ELF-1 (cell line): ENCODE data around the gene SPINK13.
"Not testable (repeated sequence)": the region's sequence is repeated elsewhere in the genome, so short reads cannot be mapped to it uniquely, and the experiment has no call there.

Source experiments
- DNase-seq: peaks from one replicate; pipeline ENCODE4 v3.0.0-alpha.2; 2016; ENCODE audit warnings: low read depth, low spot score

Gene SPINK13, protein sequence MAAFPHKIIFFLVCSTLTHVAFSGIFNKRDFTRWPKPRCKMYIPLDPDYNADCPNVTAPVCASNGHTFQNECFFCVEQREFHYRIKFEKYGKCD

DNA sequence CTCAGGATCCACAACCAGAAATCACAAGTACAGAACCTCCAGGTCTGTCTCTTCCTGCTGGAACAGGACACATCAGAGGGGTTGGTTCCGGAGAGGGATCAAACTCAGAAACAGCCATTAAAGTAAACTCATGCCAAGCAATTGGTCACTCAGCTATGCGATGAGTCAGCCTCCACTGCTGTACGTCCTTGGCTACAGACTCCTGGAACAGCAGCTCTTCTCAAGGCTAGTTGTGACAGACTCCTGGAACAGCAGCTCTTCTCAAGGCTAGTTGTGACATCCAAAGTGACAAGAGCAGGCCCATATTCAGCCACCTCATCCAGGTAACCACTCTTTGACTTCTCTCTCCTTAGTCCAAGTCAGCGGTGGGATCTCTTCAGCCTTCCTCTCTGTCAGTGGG, at the start of gene SPINK13:
Gene SPINK13, plus strand, starts transcription at position 229 of the 400 bp plus-strand sequence. CDS start 1,279 bp downstream, outside the sequence.
- DNase-seq, result peak; percentile 14

DNA sequence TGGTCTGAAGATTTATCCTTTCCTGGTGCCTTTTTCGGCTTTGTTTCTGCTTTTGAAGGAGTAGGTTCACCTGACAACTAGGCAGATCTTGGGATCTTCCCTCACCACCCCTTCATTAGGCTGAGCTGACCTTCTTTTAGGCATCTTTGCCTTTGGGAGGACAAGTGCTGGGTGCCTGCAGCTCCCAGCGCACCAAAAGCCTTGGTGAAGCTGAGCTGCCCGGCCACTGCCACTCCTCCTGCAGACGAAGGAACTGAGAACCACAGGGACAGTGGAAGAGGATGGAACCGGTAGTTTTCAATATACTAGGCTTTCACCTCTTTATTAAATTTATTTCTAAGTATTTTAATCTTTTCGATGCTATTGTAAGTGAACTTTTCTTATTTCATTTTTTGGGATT, 47.1 kb upstream of the SPINK13 start:
- no peak for DNase-seq

DNA sequence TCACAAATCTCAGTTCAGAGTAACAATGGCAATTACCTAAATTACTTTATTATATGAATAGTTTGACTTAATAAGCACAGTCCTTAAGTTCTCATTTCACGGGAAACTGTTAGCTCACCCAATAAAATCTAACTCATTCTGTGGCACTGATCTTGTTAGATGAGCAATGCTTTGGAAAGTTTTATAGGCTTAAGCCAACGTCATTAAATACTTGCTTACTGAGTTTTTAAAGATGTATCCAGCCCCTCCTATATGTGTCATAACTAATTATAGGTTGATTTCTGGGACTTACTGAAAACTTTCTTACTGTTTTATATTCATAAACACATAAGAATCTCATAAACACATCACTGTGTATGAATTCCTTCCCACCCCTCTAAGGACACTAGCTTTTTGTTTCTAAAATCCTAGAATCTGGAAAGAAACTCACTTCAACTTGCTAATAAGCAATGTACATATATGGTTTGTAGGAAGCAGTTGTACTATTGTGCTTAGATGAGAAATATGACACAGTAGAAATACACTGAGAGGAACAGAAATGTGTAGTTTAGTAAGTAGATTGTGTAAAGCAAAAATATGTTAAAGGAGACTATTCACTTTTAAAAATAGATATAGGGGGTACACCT, 44.4 kb upstream of the SPINK13 start:
- DNase-seq, result no peak

DNA sequence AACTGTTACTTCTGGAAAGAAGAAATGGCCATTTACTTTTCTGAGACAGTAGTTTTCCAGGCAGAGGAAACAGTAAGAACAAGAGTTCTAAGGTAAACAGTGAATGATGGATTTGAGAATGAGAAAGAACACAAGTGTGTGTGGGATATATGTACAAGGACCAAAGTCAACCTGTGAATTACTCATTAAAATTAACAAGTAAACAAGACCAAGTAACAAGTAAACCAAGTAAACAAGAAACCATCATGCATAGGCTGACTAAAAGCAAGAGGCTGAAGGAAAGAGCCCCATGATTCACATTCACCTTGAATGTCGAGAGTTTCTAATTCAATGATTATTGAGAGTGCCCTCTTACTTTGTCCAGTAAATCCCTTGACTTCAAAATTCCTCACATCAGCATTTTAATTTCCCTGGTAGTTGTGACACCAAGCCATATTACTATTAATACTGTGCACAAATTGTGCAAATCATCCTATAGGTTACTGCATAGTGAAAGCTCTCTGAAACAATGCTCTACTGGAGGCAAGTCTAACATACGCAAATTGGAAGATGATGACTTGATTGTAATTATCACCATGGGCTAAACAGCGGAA, 40.1 kb upstream of the SPINK13 start:
- DNase-seq, result no peak

DNA sequence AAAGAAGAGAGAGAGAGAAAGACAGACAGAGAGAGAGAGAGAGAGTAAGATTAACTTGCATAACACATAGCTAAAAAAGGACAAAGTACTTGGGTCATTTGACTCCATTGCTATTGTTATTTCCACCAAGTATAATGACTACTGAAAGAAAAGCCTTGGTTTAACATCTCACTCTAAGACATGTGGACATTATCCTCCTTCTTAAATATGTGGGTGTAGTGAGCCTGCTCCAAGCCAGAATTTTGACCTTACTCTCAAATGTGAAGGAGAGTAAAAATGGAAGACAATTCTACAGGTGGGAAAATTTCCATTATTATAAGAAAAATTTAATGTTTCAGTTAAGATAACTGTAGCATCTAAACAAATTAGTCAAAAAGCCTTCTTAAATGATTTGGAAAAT, 38.8 kb upstream of the SPINK13 start:
- DNase-seq, result no peak

DNA sequence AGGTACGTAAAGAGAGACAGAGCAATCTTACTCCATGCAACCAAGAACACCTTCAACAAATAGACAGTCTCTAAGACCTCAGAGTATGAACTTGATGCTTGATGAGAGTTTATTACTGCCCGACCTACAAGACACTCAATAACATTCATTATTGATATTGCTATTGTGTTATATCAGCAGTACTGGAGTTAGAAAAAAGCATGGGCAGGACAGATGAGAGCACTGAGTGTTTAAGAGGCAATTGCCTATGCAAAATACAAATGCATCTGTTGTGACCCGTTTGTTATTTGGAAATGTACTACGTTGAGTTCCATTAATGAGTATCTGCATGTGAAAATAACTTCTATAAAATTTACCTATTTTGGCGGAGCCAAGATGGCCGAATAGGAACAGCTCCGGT, 38.4 kb upstream of the SPINK13 start:
- peak; percentile 2 for DNase-seq

DNA sequence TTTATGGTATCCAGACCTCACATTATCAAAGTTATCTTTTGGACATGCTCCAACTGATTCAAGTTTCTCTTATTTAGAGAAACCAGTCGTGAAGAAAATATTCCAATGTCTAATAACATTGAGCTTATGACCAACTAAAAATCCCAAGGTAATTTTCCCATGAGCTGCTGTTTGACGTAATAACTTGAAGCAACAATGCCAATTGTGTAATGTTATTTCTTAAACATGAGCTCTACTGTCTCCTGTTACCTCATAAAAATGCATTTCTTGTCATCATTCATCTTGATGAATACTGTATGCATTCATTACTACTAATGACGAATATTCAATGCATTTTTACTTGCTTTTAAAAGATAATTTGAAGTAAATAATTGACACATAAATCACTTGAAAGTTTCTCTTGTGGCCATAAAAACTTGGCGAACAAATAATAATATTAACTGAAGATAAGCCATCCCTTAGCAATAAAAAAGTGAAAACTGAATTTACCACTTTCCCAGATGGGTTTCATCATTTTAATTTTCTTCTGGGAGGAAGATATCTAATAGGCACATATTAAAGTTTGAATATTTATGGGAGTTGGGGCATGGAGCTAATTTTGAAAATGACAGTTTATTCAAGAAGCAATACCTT, 30.7 kb upstream of the SPINK13 start:
- no peak for DNase-seq

DNA sequence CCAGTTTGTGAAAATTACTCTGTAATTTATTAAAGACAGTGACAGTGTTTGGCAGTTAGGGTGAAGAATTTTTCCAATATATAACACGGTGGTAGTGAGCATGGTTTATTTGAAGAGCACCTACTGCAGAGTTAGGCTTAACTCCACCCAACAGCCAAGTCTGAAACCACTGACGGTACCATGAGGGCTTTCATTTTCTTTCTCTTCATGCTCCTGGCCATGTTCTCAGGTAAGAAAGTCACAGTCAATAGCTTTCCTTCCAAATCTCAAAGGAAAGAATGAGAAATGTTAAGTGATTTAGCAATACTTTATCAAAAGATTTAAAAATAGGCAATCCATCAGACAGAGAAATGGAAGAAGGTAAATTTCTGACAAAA, 30.2 kb upstream of the SPINK13 start, which contains the start of gene MARCOL:
Gene MARCOL, plus strand, starts transcription at position 108 of the 377 bp plus-strand sequence. Its CDS starts 73 bp downstream, at position 181.
- no peak for DNase-seq

DNA sequence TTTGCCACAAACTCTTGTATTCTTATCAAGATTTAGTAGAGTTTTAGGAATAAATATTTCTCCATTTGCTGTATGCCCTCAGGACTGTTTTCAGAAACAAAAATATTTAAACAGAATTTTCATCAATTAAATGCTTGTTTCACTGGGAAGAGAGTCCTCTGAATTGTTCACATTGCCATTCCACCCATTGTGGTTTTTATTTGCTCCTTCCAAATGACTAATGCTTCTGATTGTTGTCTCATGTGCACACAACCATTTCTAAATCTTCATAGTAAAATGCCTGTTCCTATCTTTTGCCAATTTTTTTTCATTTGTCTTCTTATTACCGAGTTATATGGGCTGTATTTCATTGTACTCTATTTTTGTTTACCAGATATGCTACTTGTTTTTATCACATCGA, 19.7 kb upstream of the SPINK13 start:
- no peak for DNase-seq

DNA sequence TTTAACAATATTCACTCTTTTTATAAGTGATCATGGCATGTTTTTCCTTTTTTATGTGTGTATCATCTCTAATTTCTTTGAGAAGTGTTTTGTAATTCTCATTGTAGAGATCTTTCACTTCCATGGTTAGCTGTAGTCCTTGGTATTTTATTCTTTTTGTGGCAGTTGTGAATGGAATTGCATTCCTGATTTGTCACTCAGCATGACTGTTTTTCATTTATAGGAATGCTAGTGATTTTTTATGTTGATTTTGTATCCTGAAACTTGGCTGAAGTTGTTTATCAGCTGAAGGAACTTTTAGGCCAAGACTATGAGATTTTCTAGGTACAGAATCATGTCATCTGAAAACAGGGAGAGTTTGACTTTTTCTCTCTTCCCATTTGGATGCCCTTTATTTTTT, 13.1 kb upstream of the SPINK13 start:
- no peak for DNase-seq

DNA sequence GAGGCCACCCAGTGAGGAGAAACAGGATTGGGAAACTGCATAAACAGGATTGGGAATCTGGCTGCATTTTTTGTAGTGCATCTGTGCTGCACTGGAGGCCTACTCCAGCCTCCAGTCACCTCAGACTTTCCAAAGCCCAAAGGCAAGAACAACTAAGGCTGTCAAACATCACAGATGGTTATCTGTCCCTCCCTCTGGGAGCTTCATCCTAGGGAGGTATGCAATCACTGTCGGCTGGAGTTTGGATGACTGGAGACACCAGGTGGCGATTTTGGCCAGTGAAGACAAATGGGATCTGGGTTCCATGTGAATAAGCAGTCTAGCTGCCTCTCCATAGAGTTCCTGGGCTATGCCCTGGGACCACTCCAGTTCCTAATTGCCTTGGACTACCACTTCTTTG, 9.3 kb upstream of the SPINK13 start:
- DNase-seq, result peak; percentile 63

DNA sequence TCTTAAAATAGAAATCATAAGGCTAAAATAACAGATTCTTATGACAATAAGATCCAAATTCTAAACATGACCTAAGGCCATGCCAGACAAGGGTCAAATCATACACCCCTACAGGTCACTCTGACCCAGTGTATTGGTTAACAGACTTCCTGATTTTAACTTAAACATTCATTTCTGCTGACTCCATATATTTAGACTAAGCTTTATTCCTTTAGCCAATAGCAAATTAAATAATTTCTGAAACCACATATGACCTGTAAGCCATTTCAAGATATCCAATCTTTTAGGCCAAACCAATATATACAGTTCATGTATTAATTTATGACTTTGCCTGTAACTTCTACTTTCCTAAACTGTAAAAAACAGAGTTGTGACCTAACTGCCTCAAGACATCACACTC, 7.4 kb upstream of the SPINK13 start:
- no peak for DNase-seq

DNA sequence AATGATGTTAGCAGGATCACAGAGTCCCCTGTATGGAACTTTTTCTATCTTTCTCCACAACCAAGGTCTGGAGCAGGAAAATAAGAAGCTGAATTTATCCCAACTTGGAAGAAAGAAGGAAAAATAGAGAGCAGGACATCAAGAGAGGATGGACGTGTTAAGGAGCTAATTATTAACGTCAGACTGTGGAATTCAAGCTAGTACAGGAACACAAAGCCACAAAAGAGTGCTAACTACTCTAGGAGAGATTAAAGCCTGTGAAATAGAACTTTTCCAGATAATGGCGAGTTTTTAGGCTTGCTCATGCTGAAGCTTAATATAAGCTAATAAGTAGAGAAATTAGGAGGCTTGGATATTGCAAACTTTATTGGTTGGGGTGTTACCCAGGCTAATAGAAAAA, 632 bp upstream of the SPINK13 start:
- DNase-seq, result no peak

DNA sequence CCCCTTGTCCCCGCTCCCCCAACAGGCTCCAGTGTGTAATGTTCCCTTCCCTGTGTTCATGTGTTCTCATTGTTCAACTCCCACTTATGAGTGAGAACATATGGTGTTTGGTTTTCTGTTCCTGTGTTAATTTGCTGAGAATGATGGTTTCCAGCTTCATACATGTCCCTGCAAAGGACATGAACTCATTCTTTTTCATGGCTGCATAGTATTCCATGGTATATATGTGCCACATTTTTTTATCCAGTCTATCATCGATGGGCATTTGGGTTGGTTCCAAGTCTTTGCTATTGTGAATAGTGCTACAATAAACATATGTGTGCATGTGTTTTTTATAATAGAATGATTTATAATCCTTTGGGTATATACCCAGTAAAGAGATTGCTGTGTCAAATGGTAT, 6.5 kb downstream of the SPINK13 start:
- DNase-seq, result not testable (repeated sequence)

DNA sequence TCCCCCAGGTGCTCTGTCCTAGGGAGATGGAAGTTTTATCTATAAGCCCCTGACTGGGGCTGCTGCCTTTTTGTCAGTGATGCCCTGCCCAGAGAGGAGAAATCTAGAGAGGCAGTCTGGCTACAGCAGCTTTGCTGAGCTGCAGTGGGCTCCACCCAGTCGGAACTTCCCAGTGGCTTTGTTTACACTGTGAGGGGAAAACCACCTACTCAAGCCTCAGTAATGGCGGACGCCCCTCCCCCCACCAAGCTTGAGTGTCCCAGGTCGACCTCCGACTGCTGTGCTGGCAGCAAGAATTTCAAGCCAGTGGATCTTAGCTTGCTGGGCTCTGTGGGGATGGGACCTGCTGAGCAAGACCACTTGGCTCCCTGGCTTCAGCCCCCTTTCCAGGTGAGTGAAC, 12.3 kb downstream of the SPINK13 start:
- peak; percentile 68 for DNase-seq

DNA sequence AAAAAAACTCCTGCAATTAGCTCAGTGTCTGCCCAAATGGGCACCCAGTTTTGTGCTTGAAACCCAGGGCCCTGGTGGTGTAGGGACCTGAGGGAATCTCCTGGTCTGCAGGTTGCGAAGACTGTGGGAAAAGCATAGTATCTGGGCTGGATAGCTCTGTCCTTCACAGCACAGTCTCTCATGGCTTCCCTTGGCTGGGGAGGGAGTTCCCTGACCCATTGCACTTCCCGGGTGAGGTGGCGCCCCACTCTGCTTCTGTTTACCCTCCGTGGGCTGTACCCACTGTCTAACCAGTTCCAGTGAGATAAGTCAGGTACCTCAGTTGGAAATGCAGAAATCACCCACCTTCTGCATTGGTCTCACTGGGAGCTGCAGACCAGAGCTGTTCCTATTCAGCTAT, 12.7 kb downstream of the SPINK13 start:
- DNase-seq, result not testable (repeated sequence)

DNA sequence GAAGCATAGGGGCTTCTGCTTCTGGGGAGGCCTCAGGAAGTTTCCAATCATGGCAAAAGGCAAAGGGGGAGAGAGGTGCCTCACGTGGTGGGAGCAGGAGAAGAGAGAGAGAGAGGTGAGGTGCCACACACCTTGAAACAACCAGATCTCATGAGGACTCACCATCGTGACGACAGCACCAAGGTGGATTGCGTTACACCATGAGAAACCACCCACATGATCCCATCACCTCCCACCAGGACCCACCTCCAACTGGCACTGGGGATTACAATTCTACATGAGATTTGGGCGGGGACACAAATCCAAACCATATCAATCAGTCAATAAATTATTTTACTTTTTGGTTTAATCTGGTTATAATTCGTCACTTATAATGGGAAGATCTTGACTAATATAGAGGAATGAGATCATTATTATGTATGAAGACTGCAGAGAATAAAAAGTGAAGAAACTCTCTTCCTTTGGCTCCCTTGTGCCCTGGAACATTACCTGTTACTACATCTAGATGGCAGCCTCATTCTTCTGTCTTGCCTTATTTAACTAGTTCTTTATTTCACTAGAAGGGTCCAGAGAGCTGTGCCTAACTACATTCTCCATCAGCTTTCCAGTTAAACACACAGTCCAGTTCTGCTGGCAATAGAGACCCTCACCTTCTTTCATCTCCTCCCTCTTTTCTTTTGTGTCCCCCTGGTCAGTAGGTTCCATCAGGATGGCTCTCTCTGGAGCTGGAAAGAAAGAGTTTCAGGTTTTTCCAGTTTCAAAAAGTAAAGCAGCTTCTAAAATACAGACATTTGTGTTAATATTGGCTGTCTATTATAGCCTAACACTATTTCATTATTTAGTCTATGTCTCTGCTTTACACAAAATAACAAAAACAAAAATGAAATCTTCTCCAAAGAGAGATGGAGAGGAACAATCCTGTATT, 21.9 kb downstream of the SPINK13 start:
- DNase-seq, result no peak

DNA sequence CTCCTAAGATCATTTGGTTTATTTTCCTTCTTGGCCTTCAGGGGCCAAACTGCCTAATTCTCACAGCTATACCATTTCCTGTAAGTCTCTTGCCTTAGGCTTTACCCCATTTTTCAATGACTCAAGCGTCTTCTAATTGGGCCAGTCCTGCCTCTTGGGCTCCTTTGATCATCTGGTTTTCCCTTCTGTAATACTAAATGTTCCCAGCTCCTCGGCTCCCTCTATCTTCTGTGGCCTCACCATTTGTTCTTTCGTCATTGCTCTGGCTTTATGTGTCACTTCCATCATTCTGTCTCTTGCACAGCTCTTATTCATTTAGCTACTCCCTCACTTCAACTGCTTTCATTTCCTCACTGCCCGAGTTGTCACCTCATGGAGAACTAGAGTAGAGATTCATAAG, 29.1 kb downstream of the SPINK13 start:
- DNase-seq, result peak; percentile 17

DNA sequence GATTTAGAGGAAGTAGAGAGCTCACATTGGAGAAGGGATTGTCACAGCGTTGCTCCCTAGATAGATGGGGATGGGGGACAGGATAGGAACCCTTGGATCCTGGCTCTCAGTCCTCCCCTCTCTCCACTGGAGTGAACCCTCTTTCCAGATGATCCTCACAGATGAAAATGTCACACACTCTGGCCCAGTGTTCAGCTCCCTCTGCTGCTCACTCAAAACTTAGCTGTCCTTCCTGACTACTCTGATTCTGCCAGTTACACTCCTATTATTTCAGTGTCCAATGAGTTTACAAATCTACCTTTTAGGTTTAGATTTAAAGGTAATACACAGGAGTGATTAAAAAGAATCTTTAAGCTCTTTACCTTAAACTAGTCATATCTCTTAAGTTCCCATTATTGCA, 37.9 kb downstream of the SPINK13 start:
- DNase-seq, result no peak

DNA sequence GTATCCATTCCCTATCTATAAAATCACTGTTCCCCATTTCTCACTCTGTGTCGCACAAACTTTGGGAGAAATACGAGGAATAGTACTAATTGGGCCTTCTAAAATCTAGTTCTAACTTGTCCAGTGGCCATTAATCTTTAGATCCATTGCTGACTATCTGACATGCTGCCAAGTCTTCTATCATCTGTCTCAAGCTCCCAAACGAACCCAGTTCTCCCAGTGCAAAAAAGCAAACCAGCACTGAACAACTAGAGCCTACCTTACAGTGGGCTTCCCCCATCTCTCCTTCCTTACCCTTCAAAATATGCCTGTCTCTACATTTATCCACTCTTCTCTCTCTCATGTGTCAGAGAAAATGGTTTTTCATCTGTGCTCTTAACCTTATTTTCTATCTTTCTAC, 40.4 kb downstream of the SPINK13 start:
- DNase-seq, result no peak

DNA sequence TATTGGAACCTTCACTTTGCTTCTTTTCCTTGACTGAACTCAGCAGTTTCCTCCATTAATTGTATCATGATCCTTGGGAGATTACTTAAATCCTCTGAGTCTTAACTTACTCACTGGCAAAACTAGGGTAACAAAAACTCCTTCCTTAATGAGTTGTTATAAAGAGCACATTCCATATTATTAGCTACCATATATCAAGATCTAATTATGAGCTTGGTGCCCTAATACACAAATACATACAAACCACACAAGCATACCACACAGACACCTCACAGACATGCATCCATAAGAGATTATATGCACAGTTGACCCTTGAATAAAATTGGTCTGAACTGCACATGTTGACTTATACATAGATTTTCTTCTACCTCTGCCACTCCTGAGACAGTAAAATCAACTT, 41.2 kb downstream of the SPINK13 start:
- no peak for DNase-seq

DNA sequence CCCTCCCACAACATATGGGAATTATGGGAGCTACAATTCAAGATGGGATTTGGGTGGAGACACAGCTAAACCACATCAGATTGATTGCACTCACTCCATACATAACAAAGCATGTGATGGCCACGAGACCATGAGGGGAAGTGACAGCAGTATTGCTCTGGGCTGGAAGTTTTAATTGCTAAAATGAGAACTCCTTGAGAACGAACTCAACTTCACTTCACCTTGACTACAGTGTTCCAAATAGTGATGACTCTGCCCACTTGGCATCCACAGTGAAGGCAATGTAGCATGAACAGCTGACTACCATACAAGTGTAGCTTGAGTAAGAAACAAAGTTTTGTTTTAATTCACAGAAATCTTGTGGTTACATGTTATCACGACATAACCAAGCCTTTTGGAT, 42.9 kb downstream of the SPINK13 start:
- DNase-seq, result no peak
